Stomach (tissue), 4 donors: ENCODE results near the gene AUTS2.

Experiments used
- CTCF ChIP-seq, 7 experiments: fragments of 450-650 bp in 4 of 7; fragments of 200-600 bp in 3 of 7; sonication (generic) in 3 of 7; IDR thresholded peaks; one replicate each; pipeline ENCODE4 v1.5.1; 2016 to 2019; ENCODE audit warnings: antibody characterized with exemption in 7 of 7, control low read depth in 2 of 7, mild to moderate bottlenecking in 1 of 7
- EP300 ChIP-seq: sonication (generic); formaldehyde crosslinking; IDR thresholded peaks from one replicate; pipeline ENCODE4 v1.6.1; 2017; ENCODE audit warnings: antibody characterized with exemption
- POLR2A ChIP-seq, 4 donors: fragments of 450-650 bp; IDR thresholded peaks; one replicate each; pipeline ENCODE4 v1.6.1; 2016; ENCODE audit warnings: antibody characterized with exemption in 4 of 4, control low read depth in 2 of 4, mild to moderate bottlenecking in 1 of 4, moderate library complexity in 1 of 4

GRCh38 chr7:69878015-69878414 is 279.7 kb downstream of the AUTS2 start:
- TF ChIP-seq POLR2A (IDR thresholded peaks at IDR 0.05) = no peak
- TF ChIP-seq CTCF (IDR thresholded peaks at IDR 0.05) = no peak
- TF ChIP-seq EP300 = no peak
